Caco-2 (cell line): ENCODE results near the gene TIFAB. TPM values are rescaled to one million over a fixed set of nuclear protein-coding genes. Genes with fewer than 3 reads are reported as not detected.

Experiments
- BruUV-seq: library from RNA; stranded (reverse); fragments of 400-500 nt; replicated peaks from 2 replicates; lab custom pipeline; 2021; lab: Mats Ljungman, UMichigan
- CTCF ChIA-PET: fragments of 300-600 bp; sonication (Branson Sonifier 250); formaldehyde crosslinking; loops from one replicate; lab custom pipeline; 2022; ENCODE audit warnings: antibody characterized with exemption; lab: Charles Lee
- POLR2A ChIA-PET: fragments of 300-600 bp; sonication (Branson Sonifier 250); formaldehyde crosslinking; loops from one replicate; lab custom pipeline; 2022; ENCODE audit warnings: antibody characterized with exemption; lab: Charles Lee
- DNase-seq, 2 experiments: peaks; one replicate each; pipeline versions ENCODE4 v3.0.0 to v3.0.0-alpha.2; 2020 to 2022
- H3K27me3 ChIP-seq: replicated peaks from 2 replicates; pipeline ENCODE4 v1.6.0; 2011; ENCODE audit warnings: low read length; ENCODE audit not compliant: control insufficient read depth, insufficient read depth
- H3K36me3 ChIP-seq: 2 replicates; pipeline ENCODE4 v1.5.1; 2011; ENCODE audit warnings: low read length; ENCODE audit not compliant: control insufficient read depth, insufficient read depth
- H3K4me1 ChIP-seq: fragments of 250-450 bp; sonication (Bioruptor Pico); 2 replicates; pipeline ENCODE4 v1.5.1; 2020; ENCODE audit warnings: mild to moderate bottlenecking
- H3K4me3 ChIP-seq: 2 replicates; pipeline ENCODE4 v1.5.1; 2011; ENCODE audit warnings: low read depth, mild to moderate bottlenecking, control low read depth, low read length
- H3K9me3 ChIP-seq: fragments of 250-450 bp; sonication (Bioruptor Pico); 2 replicates; pipeline ENCODE4 v1.5.1; 2020; ENCODE audit warnings: mild to moderate bottlenecking, moderate library complexity
- H3K27ac Mint-ChIP-seq: one replicate; pipeline ENCODE4 v1.8.0; 2022; ENCODE audit warnings: mixed read lengths; ENCODE audit not compliant: unreplicated experiment
- H3K27me3 Mint-ChIP-seq: one replicate; pipeline ENCODE4 v1.8.0; 2022; ENCODE audit warnings: mixed read lengths; ENCODE audit not compliant: insufficient read depth, unreplicated experiment
- H3K36me3 Mint-ChIP-seq: one replicate; pipeline ENCODE4 v1.8.0; 2022; ENCODE audit warnings: mild to moderate bottlenecking, mixed read lengths; ENCODE audit not compliant: insufficient read depth, unreplicated experiment
- H3K4me1 Mint-ChIP-seq: one replicate; pipeline ENCODE4 v1.8.0; 2022; ENCODE audit warnings: low read depth, mixed read lengths; ENCODE audit not compliant: unreplicated experiment
- H3K4me3 Mint-ChIP-seq: one replicate; pipeline ENCODE4 v1.8.0; 2022; ENCODE audit warnings: mild to moderate bottlenecking, moderate library complexity, mixed read lengths; ENCODE audit not compliant: unreplicated experiment
- H3K9me3 Mint-ChIP-seq: one replicate; pipeline ENCODE4 v1.8.0; 2022; ENCODE audit warnings: mixed read lengths; ENCODE audit not compliant: unreplicated experiment
- intact Hi-C: fragments of 100-400 bp; cut with micrococcal nuclease; formaldehyde crosslinking; loops from one replicate; pipeline ENCODE4 v1.10.0; 2022; ENCODE audit not compliant: unreplicated experiment
- total RNA-seq: library from RNA; stranded (reverse); gene quantifications from 2 replicates; pipeline ENCODE4 v1.2.3, GENCODE V29; 2022
- TF ChIP-seq, protein P1 (sequence below), 2 experiments: fragments of 200-600 bp in 1 of 2; IDR thresholded peaks; 1 replicate in 1 of 2; 2 replicates in 1 of 2; pipeline versions ENCODE4 v1.5.1 to v1.8.0; 2011 to 2022; ENCODE audit warnings: antibody characterized with exemption in 1 of 2, control low read depth in 1 of 2, inconsistent platforms in 1 of 2, low read depth in 1 of 2, low read length in 1 of 2, mild to moderate bottlenecking in 1 of 2, moderate library complexity in 1 of 2; ENCODE audit not compliant: insufficient read depth in 1 of 2, severe bottlenecking in 1 of 2, unreplicated experiment in 1 of 2

TIFAB gene
- total RNA-seq, 1 experiment from 2014 or later = not detected

- POLR2A ChIA-PET = no interaction called here
- Mint-ChIP-seq H3K4me1 (peaks cover 38% of the 10 kb centered on the region), H3K27me3 (no peaks in the 10 kb centered on the region), H3K36me3 (no peaks in the 10 kb centered on the region), H3K4me3 (peak overlapping the region; percentile 72), H3K27ac (peak overlapping the region; percentile 67), H3K9me3 (no peaks in the 10 kb centered on the region)
- BruUV-seq = no TSS peak
- TF ChIP-seq, protein P1, sequence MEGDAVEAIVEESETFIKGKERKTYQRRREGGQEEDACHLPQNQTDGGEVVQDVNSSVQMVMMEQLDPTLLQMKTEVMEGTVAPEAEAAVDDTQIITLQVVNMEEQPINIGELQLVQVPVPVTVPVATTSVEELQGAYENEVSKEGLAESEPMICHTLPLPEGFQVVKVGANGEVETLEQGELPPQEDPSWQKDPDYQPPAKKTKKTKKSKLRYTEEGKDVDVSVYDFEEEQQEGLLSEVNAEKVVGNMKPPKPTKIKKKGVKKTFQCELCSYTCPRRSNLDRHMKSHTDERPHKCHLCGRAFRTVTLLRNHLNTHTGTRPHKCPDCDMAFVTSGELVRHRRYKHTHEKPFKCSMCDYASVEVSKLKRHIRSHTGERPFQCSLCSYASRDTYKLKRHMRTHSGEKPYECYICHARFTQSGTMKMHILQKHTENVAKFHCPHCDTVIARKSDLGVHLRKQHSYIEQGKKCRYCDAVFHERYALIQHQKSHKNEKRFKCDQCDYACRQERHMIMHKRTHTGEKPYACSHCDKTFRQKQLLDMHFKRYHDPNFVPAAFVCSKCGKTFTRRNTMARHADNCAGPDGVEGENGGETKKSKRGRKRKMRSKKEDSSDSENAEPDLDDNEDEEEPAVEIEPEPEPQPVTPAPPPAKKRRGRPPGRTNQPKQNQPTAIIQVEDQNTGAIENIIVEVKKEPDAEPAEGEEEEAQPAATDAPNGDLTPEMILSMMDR (IDR thresholded peaks at IDR 0.05; ENCODE audit: insufficient read depth in 1 of 2, low read depth in 1 of 2, low read length in 1 of 2, severe bottlenecking in 1 of 2, unreplicated experiment in 1 of 2) = no peak
- CTCF ChIA-PET = interaction anchor here (0.8 to 2.1 kb wide), 5 partner anchors 23 to 77 kb away, joined by 3 to 8 read pairs (median 5); no protein-coding TSS in a partner anchor
- peaks cover 44% of the 10 kb centered on the region for H3K4me1 ChIP-seq
- H3K9me3 ChIP-seq = no peaks in the 10 kb centered on the region
- intact Hi-C loops = loop anchor here (2.0 kb wide), 1 partner anchor 63 kb away; no protein-coding TSS in a partner anchor
- H3K27me3 ChIP-seq = no peaks in the 10 kb centered on the region
- H3K4me3 ChIP-seq = peak overlapping the region; percentile 34
- no peaks in the 10 kb centered on the region for H3K36me3 ChIP-seq
- DNase-seq = peak; percentile 53 to 56
Observed at GRCh38 chr5:135489466-135490244, 37.5 kb upstream of the TIFAB start.

GRCh38 chr5:135488727-135489465 is 36.7 kb upstream of the TIFAB start:
- TF ChIP-seq, protein P1 (IDR thresholded peaks at IDR 0.05; ENCODE audit: insufficient read depth in 1 of 2, low read depth in 1 of 2, low read length in 1 of 2, severe bottlenecking in 1 of 2, unreplicated experiment in 1 of 2) = no peak
- Mint-ChIP-seq H3K4me1 (peaks cover 30% of the 10 kb centered on the region), H3K36me3 (no peaks in the 10 kb centered on the region), H3K27me3 (no peaks in the 10 kb centered on the region), H3K9me3 (no peaks in the 10 kb centered on the region), H3K4me3 (peak overlapping the region; percentile 72), H3K27ac (peak overlapping the region; percentile 67)
- peaks cover 44% of the 10 kb centered on the region for H3K4me1 ChIP-seq
- H3K4me3 ChIP-seq = peak overlapping the region; percentile 34
- ChIA-PET POLR2A (no interaction called here), CTCF (interaction anchor here (1.0 to 2.9 kb wide), 5 partner anchors 23 to 77 kb away, joined by 3 to 18 read pairs (median 8); no protein-coding TSS in a partner anchor)
- H3K27me3 ChIP-seq = no peaks in the 10 kb centered on the region
- H3K9me3 ChIP-seq = no peaks in the 10 kb centered on the region
- peak; percentile 83 for DNase-seq
- no TSS peak for BruUV-seq
- H3K36me3 ChIP-seq = no peaks in the 10 kb centered on the region
- intact Hi-C loops = loop anchor here (2.0 kb wide), 1 partner anchor 64 kb away; no protein-coding TSS in a partner anchor

- Mint-ChIP-seq H3K27ac (no peak overlapping the region), H3K4me1 (peaks cover 26% of the 10 kb centered on the region), H3K4me3 (peak overlapping the region; percentile 72), H3K27me3 (no peaks in the 10 kb centered on the region), H3K9me3 (no peaks in the 10 kb centered on the region), H3K36me3 (no peaks in the 10 kb centered on the region)
- Histone ChIP-seq H3K36me3 (no peaks in the 10 kb centered on the region), H3K4me3 (no peak overlapping the region), H3K4me1 (peaks cover 44% of the 10 kb centered on the region), H3K9me3 (no peaks in the 10 kb centered on the region), H3K27me3 (no peaks in the 10 kb centered on the region)
- TF ChIP-seq, protein P1 (IDR thresholded peaks at IDR 0.05; ENCODE audit: insufficient read depth in 1 of 2, low read depth in 1 of 2, low read length in 1 of 2, severe bottlenecking in 1 of 2, unreplicated experiment in 1 of 2) = no peak
- ChIA-PET POLR2A (no interaction called here), CTCF (interaction anchor here (1.3 to 2.9 kb wide), 5 partner anchors 22 to 78 kb away, joined by 3 to 18 read pairs (median 8); no protein-coding TSS in a partner anchor)
- DNase-seq = no peak
- intact Hi-C loops = loop anchor here (2.0 kb wide), 1 partner anchor 65 kb away; no protein-coding TSS in a partner anchor
- no TSS peak for BruUV-seq
Observed at GRCh38 chr5:135487839-135488514, 35.8 kb upstream of the TIFAB start.
